HEK293 (cell line): ENCODE measurements around the gene CAMK2G.

Source experiments
- HOXC10 ChIP-seq: sonication (generic); formaldehyde crosslinking; IDR thresholded peaks from 2 replicates; pipeline ENCODE4 v1.8.1; 2023; ENCODE audit warnings: mild to moderate bottlenecking, missing genetic modification reagents
- KLF10 ChIP-seq: fragments of 450-650 bp; IDR thresholded peaks from 2 replicates; pipeline ENCODE4 v1.5.1; 2018; ENCODE audit warnings: missing biosample characterization, mild to moderate bottlenecking, missing genetic modification characterization
- OVOL3 ChIP-seq: fragments of 450-650 bp; formaldehyde crosslinking; IDR thresholded peaks from 2 replicates; pipeline ENCODE4 v1.5.1; 2016; ENCODE audit warnings: missing biosample characterization, missing genetic modification characterization
- SETDB1 ChIP-seq: IDR thresholded peaks from one replicate; pipeline ENCODE4 v1.6.1; 2017; ENCODE audit warnings: mild to moderate bottlenecking, low read length, moderate library complexity, mixed read lengths; ENCODE audit not compliant: insufficient read length
- SP3 ChIP-seq: fragments of 450-650 bp; formaldehyde crosslinking; IDR thresholded peaks from 2 replicates; pipeline ENCODE4 v1.5.1; 2016; ENCODE audit warnings: missing biosample characterization, missing genetic modification characterization
- TCF7L2 ChIP-seq: IDR thresholded peaks from 2 replicates; pipeline ENCODE4 v1.6.1; 2011; ENCODE audit warnings: low read depth, mild to moderate bottlenecking, inconsistent platforms, low read length, moderate library complexity, borderline replicate concordance
- TRIM28 ChIP-seq: IDR thresholded peaks from 2 replicates; pipeline ENCODE4 v1.6.1; 2011; ENCODE audit warnings: low read length, control low read depth, borderline replicate concordance
- ZEB2 ChIP-seq: fragments of 450-650 bp; formaldehyde crosslinking; IDR thresholded peaks from 2 replicates; pipeline ENCODE4 v1.5.1; 2016; ENCODE audit warnings: missing biosample characterization, missing genetic modification characterization
- ZNF10 ChIP-seq: fragments of 450-650 bp; formaldehyde crosslinking; IDR thresholded peaks from 2 replicates; pipeline ENCODE4 v1.5.1; 2017; ENCODE audit warnings: missing biosample characterization, missing genetic modification characterization
- ZNF157 ChIP-seq: fragments of 450-650 bp; formaldehyde crosslinking; IDR thresholded peaks from 2 replicates; pipeline ENCODE4 v1.5.1; 2016; ENCODE audit warnings: missing biosample characterization, missing genetic modification characterization
- ZNF169 ChIP-seq: fragments of 450-650 bp; formaldehyde crosslinking; IDR thresholded peaks from 2 replicates; pipeline ENCODE4 v1.5.1; 2016; ENCODE audit warnings: missing biosample characterization, missing genetic modification characterization
- ZNF19 ChIP-seq: fragments of 450-650 bp; formaldehyde crosslinking; IDR thresholded peaks from 2 replicates; pipeline ENCODE4; 2016; ENCODE audit warnings: missing biosample characterization, missing genetic modification characterization, low read depth
- ZNF23 ChIP-seq: fragments of 450-650 bp; formaldehyde crosslinking; IDR thresholded peaks from 2 replicates; pipeline ENCODE4 v1.5.1; 2016; ENCODE audit warnings: missing biosample characterization, missing genetic modification characterization, borderline replicate concordance
- ZNF266 ChIP-seq: fragments of 450-650 bp; formaldehyde crosslinking; IDR thresholded peaks from 2 replicates; pipeline ENCODE4 v1.5.1; 2016; ENCODE audit warnings: missing biosample characterization, missing genetic modification characterization, low read depth
- ZNF354C ChIP-seq: fragments of 450-650 bp; formaldehyde crosslinking; IDR thresholded peaks from 2 replicates; pipeline ENCODE4 v1.5.1; 2016; ENCODE audit warnings: missing biosample characterization, missing genetic modification characterization, low read depth, borderline replicate concordance
- ZNF391 ChIP-seq: fragments of 450-650 bp; formaldehyde crosslinking; IDR thresholded peaks from 2 replicates; pipeline ENCODE4 v1.5.1; 2016; ENCODE audit warnings: low read depth, missing biosample characterization, missing genetic modification characterization, borderline replicate concordance
- ZNF48 ChIP-seq: fragments of 450-650 bp; formaldehyde crosslinking; IDR thresholded peaks from 2 replicates; pipeline ENCODE4 v1.5.1; 2016; ENCODE audit warnings: missing biosample characterization, missing genetic modification characterization
- ZNF530 ChIP-seq: fragments of 450-650 bp; formaldehyde crosslinking; IDR thresholded peaks from 2 replicates; pipeline ENCODE4 v1.5.1; 2016; ENCODE audit warnings: low read depth, missing biosample characterization, missing genetic modification characterization
- ZNF544 ChIP-seq: fragments of 450-650 bp; formaldehyde crosslinking; IDR thresholded peaks from 2 replicates; pipeline ENCODE4 v1.5.0; 2017; ENCODE audit warnings: missing biosample characterization, missing genetic modification characterization
- ZNF555 ChIP-seq: fragments of 450-650 bp; formaldehyde crosslinking; conservative IDR thresholded peaks from 2 replicates; pipeline ENCODE4 v1.5.1; 2017; ENCODE audit warnings: missing biosample characterization, mild to moderate bottlenecking, missing genetic modification characterization, inconsistent platforms
- ZNF561 ChIP-seq: fragments of 450-650 bp; IDR thresholded peaks from 2 replicates; pipeline ENCODE4 v1.5.1; 2018; ENCODE audit warnings: missing biosample characterization, missing genetic modification characterization, borderline replicate concordance
- ZNF785 ChIP-seq: fragments of 450-650 bp; formaldehyde crosslinking; IDR thresholded peaks from 2 replicates; pipeline ENCODE4 v1.5.1; 2016; ENCODE audit warnings: missing biosample characterization, missing genetic modification characterization
- ZNF830 ChIP-seq: fragments of 450-650 bp; IDR thresholded peaks from 2 replicates; pipeline ENCODE4 v1.5.0; 2018; ENCODE audit warnings: missing biosample characterization, missing genetic modification characterization, low read depth, mild to moderate bottlenecking, moderate library complexity
- ZSCAN23 ChIP-seq: fragments of 450-650 bp; formaldehyde crosslinking; IDR thresholded peaks from 2 replicates; pipeline ENCODE4 v1.5.1; 2016; ENCODE audit warnings: missing biosample characterization, missing genetic modification characterization
- TF ChIP-seq, protein P1 (sequence below): fragments of 450-650 bp; formaldehyde crosslinking; IDR thresholded peaks from 2 replicates; pipeline ENCODE4 v1.5.1; 2016; ENCODE audit warnings: missing biosample characterization, missing genetic modification characterization
- TF ChIP-seq, protein P2 (sequence below): fragments of 450-650 bp; formaldehyde crosslinking; IDR thresholded peaks from 2 replicates; pipeline ENCODE4 v1.5.1; 2016; ENCODE audit warnings: missing biosample characterization, missing genetic modification characterization
- TF ChIP-seq, protein P3 (sequence below): fragments of 450-650 bp; formaldehyde crosslinking; IDR thresholded peaks from 2 replicates; pipeline ENCODE4 v1.5.1; 2017; ENCODE audit warnings: missing biosample characterization, mild to moderate bottlenecking, missing genetic modification characterization, moderate library complexity
- TF ChIP-seq, protein P4 (sequence below): fragments of 450-650 bp; formaldehyde crosslinking; IDR thresholded peaks from 2 replicates; pipeline ENCODE4 v1.5.1; 2016; ENCODE audit warnings: missing biosample characterization, missing genetic modification characterization
- TF ChIP-seq, protein P5 (sequence below): fragments of 450-650 bp; formaldehyde crosslinking; IDR thresholded peaks from 2 replicates; pipeline ENCODE4 v1.5.1; 2017; ENCODE audit warnings: missing biosample characterization, missing genetic modification characterization
- TF ChIP-seq, protein P6 (sequence below): fragments of 450-650 bp; formaldehyde crosslinking; IDR thresholded peaks from 2 replicates; pipeline ENCODE4 v1.5.1; 2016; ENCODE audit warnings: missing biosample characterization, missing genetic modification characterization

The CAMK2G gene

DNA sequence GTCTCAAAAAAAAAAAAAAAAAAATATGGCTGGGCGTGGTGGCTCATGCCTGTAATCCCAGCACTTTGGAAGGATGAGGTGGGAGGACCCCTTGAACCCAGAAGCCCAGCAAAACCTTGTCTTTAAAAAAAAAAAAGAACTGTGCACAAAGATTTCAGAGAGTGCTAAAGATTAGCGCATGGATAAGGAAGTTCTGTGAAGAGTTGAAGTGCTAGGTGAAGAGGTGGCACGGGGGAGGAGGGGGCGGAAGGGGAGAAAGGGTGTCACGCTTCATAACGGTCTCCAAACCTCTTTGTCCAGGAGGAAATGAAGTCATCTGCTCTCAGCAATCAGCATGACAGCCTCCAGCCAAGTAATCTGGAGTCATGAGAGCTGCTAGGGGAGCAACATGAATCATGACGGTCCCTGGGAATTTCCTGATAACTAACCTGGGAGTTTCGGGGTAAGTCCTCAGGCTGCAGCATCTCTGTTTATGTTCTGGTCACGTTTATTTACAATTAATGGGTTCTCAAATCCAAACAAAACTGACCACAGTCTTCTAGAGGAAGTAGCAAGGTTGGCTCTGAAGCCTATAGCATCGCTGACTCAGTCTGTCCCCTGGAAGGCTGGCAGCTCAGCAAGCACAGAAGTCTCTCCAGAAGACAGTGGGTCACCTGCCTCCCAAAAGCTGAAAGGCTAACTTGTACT lies 34.6 kb upstream of the CAMK2G start (continued):
- TF ChIP-seq ZNF354C (tag by site-specific recombination): no peak
- TF ChIP-seq, protein P1, sequence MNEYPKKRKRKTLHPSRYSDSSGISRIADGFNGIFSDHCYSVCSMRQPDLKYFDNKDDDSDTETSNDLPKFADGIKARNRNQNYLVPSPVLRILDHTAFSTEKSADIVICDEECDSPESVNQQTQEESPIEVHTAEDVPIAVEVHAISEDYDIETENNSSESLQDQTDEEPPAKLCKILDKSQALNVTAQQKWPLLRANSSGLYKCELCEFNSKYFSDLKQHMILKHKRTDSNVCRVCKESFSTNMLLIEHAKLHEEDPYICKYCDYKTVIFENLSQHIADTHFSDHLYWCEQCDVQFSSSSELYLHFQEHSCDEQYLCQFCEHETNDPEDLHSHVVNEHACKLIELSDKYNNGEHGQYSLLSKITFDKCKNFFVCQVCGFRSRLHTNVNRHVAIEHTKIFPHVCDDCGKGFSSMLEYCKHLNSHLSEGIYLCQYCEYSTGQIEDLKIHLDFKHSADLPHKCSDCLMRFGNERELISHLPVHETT (tag by site-specific recombination): peak; percentile 62; the same call in 1 of the 2 replicates
- TF ChIP-seq ZNF785 (tag by site-specific recombination): no peak
- no peak for TF ChIP-seq ZNF169 (tag by site-specific recombination)
- 0 out of 2 replicates have a peak, but pooled peaks have one; percentile 23 for TF ChIP-seq KLF10 (tag by site-specific recombination)
- TF ChIP-seq, protein P2, sequence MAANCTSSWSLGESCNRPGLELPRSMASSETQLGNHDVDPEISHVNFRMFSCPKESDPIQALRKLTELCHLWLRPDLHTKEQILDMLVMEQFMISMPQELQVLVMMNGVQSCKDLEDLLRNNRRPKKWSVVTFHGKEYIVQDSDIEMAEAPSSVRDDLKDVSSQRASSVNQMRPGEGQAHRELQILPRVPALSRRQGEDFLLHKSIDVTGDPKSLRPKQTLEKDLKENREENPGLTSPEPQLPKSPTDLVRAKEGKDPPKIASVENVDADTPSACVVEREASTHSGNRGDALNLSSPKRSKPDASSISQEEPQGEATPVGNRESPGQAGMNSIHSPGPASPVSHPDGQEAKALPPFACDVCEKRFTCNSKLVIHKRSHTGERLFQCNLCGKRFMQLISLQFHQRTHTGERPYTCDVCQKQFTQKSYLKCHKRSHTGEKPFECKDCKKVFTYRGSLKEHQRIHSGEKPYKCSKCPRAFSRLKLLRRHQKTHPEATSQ: no peak
- no peak for TF ChIP-seq ZNF555 (tag by site-specific recombination)
- no peak for TF ChIP-seq ZNF266 (tag by site-specific recombination)
- peak; percentile 25 for TF ChIP-seq SETDB1
- TF ChIP-seq, protein P3, sequence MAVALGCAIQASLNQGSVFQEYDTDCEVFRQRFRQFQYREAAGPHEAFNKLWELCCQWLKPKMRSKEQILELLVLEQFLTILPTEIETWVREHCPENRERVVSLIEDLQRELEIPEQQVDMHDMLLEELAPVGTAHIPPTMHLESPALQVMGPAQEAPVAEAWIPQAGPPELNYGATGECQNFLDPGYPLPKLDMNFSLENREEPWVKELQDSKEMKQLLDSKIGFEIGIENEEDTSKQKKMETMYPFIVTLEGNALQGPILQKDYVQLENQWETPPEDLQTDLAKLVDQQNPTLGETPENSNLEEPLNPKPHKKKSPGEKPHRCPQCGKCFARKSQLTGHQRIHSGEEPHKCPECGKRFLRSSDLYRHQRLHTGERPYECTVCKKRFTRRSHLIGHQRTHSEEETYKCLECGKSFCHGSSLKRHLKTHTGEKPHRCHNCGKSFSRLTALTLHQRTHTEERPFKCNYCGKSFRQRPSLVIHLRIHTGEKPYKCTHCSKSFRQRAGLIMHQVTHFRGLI (tag by site-specific recombination): peak; percentile 95
- no peak for TF ChIP-seq TCF7L2
- TF ChIP-seq ZNF530 (tag by site-specific recombination): no peak
- TF ChIP-seq ZNF48 (tag by site-specific recombination): no peak
- TF ChIP-seq ZNF10: peak; percentile 86
- no peak for TF ChIP-seq ZNF157
- no peak for TF ChIP-seq SP3 (tag by site-specific recombination)
- TF ChIP-seq ZNF561 (tag by site-specific recombination): 0 out of 2 replicates have a peak, but pooled peaks have one; percentile 24
- peak; percentile 36; the same call in 1 of the 2 replicates for TF ChIP-seq ZSCAN23 (tag by site-specific recombination)
- peak; percentile 68; the same call in 1 of the 2 replicates for TF ChIP-seq ZEB2 (tag by site-specific recombination)
- no peak for TF ChIP-seq HOXC10 (CRISPR knock-in tag)
- TF ChIP-seq ZNF391 (tag by site-specific recombination): peak; percentile 21; the same call in 1 of the 2 replicates
- TF ChIP-seq, protein P4, sequence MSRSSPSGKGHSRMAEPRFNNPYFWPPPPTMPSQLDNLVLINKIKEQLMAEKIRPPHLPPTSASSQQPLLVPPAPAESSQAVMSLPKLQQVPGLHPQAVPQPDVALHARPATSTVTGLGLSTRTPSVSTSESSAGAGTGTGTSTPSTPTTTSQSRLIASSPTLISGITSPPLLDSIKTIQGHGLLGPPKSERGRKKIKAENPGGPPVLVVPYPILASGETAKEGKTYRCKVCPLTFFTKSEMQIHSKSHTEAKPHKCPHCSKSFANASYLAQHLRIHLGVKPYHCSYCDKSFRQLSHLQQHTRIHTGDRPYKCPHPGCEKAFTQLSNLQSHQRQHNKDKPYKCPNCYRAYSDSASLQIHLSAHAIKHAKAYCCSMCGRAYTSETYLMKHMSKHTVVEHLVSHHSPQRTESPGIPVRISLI (tag by site-specific recombination): peak; percentile 98
- TF ChIP-seq ZNF19: no peak
- no peak for TF ChIP-seq ZNF830 (tag by site-specific recombination)
- TF ChIP-seq TRIM28: peak; percentile 70; the same call in 1 of the 2 replicates
- TF ChIP-seq, protein P5, sequence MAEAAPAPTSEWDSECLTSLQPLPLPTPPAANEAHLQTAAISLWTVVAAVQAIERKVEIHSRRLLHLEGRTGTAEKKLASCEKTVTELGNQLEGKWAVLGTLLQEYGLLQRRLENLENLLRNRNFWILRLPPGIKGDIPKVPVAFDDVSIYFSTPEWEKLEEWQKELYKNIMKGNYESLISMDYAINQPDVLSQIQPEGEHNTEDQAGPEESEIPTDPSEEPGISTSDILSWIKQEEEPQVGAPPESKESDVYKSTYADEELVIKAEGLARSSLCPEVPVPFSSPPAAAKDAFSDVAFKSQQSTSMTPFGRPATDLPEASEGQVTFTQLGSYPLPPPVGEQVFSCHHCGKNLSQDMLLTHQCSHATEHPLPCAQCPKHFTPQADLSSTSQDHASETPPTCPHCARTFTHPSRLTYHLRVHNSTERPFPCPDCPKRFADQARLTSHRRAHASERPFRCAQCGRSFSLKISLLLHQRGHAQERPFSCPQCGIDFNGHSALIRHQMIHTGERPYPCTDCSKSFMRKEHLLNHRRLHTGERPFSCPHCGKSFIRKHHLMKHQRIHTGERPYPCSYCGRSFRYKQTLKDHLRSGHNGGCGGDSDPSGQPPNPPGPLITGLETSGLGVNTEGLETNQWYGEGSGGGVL (tag by site-specific recombination): peak; percentile 94
- TF ChIP-seq ZNF544 (tag by site-specific recombination): no peak
- TF ChIP-seq, protein P6, sequence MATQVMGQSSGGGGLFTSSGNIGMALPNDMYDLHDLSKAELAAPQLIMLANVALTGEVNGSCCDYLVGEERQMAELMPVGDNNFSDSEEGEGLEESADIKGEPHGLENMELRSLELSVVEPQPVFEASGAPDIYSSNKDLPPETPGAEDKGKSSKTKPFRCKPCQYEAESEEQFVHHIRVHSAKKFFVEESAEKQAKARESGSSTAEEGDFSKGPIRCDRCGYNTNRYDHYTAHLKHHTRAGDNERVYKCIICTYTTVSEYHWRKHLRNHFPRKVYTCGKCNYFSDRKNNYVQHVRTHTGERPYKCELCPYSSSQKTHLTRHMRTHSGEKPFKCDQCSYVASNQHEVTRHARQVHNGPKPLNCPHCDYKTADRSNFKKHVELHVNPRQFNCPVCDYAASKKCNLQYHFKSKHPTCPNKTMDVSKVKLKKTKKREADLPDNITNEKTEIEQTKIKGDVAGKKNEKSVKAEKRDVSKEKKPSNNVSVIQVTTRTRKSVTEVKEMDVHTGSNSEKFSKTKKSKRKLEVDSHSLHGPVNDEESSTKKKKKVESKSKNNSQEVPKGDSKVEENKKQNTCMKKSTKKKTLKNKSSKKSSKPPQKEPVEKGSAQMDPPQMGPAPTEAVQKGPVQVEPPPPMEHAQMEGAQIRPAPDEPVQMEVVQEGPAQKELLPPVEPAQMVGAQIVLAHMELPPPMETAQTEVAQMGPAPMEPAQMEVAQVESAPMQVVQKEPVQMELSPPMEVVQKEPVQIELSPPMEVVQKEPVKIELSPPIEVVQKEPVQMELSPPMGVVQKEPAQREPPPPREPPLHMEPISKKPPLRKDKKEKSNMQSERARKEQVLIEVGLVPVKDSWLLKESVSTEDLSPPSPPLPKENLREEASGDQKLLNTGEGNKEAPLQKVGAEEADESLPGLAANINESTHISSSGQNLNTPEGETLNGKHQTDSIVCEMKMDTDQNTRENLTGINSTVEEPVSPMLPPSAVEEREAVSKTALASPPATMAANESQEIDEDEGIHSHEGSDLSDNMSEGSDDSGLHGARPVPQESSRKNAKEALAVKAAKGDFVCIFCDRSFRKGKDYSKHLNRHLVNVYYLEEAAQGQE (tag by site-specific recombination): no peak
- no peak for TF ChIP-seq ZNF23 (tag by site-specific recombination)
- peak; percentile 99 for TF ChIP-seq OVOL3 (tag by site-specific recombination)
